Myometrial cell (primary cell): ENCODE measurements around the gene NPTN. TPM values are rescaled to one million over a fixed set of nuclear protein-coding genes. Genes with fewer than 3 reads are reported as not detected.

ENCODE experiments used
- total RNA-seq: library from RNA; depleted of rRNA; stranded (reverse); fragments of >200 nt; gene quantifications from 2 replicates; pipeline ENCODE4 v1.2.3, GENCODE V29; 2015

NPTN gene
- 133 and 148 TPM in 2 replicates for total RNA-seq

DNA sequence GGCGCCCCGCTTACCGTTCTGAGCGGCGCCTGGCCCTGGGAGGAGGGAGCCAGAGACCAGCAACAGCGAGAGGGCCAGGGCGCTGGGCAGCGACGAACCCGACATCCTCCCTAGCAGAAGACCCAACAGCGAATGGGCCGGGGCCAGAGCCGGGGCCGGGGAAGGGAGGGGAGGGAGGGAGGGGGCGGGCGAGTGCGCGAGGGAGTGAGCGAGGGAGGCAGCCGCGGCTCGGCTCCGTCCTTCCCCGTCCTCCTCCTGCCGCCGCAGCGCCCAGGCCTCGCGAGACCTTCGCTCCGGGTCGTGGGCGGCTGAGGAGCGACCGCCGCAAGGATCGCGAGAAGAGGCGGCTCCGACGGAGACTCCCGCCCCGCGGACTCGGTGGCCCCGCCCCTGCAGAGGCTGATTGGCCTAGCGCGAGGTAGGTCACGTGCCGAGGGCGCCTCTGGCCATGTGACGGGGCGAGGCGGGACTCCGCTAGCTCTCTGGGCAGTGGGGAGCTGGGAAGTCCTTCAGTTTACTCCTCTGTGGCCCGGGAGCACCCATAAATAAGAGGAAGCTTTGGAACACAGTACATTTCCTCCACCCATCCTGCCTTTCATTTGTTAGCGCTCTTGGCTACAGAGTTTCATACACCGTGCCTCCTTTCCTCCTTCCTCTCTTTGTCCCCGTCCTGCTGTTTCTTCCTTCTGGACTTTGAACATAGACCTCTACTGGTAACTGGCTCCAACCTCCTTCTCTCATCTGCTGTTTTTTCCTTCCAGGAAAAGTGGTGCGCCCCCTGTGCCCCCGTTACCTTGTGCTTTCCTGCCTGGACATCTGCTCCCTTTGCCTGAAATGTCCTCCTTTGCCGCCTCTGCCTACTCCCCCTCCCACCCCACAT lies at the start of gene NPTN:
Gene NPTN (minus strand): TSS at position 279 of the 880 bp plus-strand sequence. CDS start 174 bp downstream, at position 105.

Other genes starting within 250 kb of the NPTN start
- not detected in 2 replicates for gene REC114, start 190.2 kb downstream of the NPTN start, total RNA-seq
- gene CD276, start 51.0 kb upstream of the NPTN start, total RNA-seq: 173 and 182 TPM in 2 replicates
- gene INSYN1, start 120.0 kb upstream of the NPTN start, total RNA-seq: not detected in 2 replicates
- gene TBC1D21, start 240.2 kb upstream of the NPTN start, total RNA-seq: not detected in 2 replicates